ENCODE data around the gene NLGN4X.

DNA sequence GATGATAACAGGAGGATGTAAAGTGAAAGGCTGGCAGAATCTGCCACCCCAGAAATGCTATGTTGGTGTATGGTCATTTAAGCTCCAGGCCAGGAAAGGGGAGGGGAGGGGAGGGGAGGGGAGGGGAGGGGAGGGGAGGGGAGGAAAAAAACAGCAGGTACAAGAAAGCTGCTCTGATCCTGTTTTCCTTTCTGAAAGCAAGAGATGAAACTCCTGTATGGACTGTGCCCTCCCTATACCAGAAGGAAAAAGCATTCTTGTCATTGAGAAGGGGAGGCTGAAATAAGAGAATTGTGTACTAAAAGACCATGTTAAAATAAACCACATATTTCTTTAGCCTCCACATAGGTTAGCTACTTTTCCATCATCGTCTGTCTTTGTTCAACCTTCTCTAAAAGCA, 179.5 kb downstream of the NLGN4X start:
- no peak for TF ChIP-seq SUZ12 (IDR thresholded peaks at IDR 0.05)
- TF ChIP-seq FOXM1 (IDR thresholded peaks at IDR 0.05; ENCODE audit: borderline replicate concordance) = no peak
- TF ChIP-seq, protein P1, sequence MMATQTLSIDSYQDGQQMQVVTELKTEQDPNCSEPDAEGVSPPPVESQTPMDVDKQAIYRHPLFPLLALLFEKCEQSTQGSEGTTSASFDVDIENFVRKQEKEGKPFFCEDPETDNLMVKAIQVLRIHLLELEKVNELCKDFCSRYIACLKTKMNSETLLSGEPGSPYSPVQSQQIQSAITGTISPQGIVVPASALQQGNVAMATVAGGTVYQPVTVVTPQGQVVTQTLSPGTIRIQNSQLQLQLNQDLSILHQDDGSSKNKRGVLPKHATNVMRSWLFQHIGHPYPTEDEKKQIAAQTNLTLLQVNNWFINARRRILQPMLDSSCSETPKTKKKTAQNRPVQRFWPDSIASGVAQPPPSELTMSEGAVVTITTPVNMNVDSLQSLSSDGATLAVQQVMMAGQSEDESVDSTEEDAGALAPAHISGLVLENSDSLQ (IDR thresholded peaks at IDR 0.05) = no peak
- no peak for TF ChIP-seq SP1 (IDR thresholded peaks at IDR 0.05)
- TF ChIP-seq ARNT (IDR thresholded peaks at IDR 0.05) = no peak
- TF ChIP-seq ZNF384 (IDR thresholded peaks at IDR 0.05) = no peak
- TF ChIP-seq HDGF (IDR thresholded peaks at IDR 0.05; ENCODE audit: borderline replicate concordance) = no peak
- no peak for TF ChIP-seq FOXA1 (IDR thresholded peaks at IDR 0.05)
- no peak for TF ChIP-seq BHLHE40 (IDR thresholded peaks at IDR 0.05; ENCODE audit: borderline replicate concordance)
- no peak for TF ChIP-seq FOXK2 (IDR thresholded peaks at IDR 0.05)
